IPS DF 6.9 (cell line): ENCODE measurements around the gene SORCS2.

Experiments used
- DNase-seq: peaks from one replicate; pipeline ENCODE4 v3.0.0-alpha.2; 2013; ENCODE audit warnings: low read depth, low spot score
- H3K27ac ChIP-seq: one replicate; pipeline ENCODE4 v1.5.1; 2013; ENCODE audit warnings: low read length, control low read depth
- H3K27me3 ChIP-seq: 2 replicates; pipeline ENCODE4 v1.6.1; 2013; ENCODE audit warnings: mild to moderate bottlenecking, low read length; ENCODE audit not compliant: control insufficient read depth, insufficient read depth
- H3K36me3 ChIP-seq: 2 replicates; pipeline ENCODE4 v1.6.1; 2013; ENCODE audit warnings: low read length; ENCODE audit not compliant: control insufficient read depth, insufficient read depth
- H3K4me1 ChIP-seq: 2 replicates; pipeline ENCODE4 v1.6.1; 2013; ENCODE audit warnings: low read length; ENCODE audit not compliant: control insufficient read depth, insufficient read depth
- H3K4me3 ChIP-seq: 2 replicates; pipeline ENCODE4 v1.5.1; 2013; ENCODE audit warnings: mild to moderate bottlenecking, low read length
- H3K9me3 ChIP-seq: 2 replicates; pipeline ENCODE4 v1.6.1; 2013; ENCODE audit warnings: low read length, inconsistent platforms; ENCODE audit not compliant: control insufficient read depth, insufficient read depth
- WGBS: extraction: QIAGEN DNeasy Blood & Tissue Kit; methylation state at CpG from one replicate; pipeline ENCODE4 v1.1.7; 2013; ENCODE audit warnings: mixed read lengths, missing lambda C conversion rate; ENCODE audit not compliant: insufficient read length, insufficient coverage; 5-methylcytosine and 5-hydroxymethylcytosine counted together

SORCS2 gene

GRCh38 chr4:7714738-7715137 lies 522.4 kb downstream of the SORCS2 start:
- no peak overlapping the region for H3K27ac ChIP-seq
- peaks cover 2% of the 10 kb centered on the region; the same call in 1 of the 2 replicates for H3K27me3 ChIP-seq
- no CpG with 5 or more reads among the region's 1 CpG for WGBS
- DNase-seq, result no peak
- peaks cover 2% of the 10 kb centered on the region; the same call in 1 of the 2 replicates for H3K4me1 ChIP-seq
- H3K36me3 ChIP-seq, result no peaks in the 10 kb centered on the region
- H3K9me3 ChIP-seq, result no peaks in the 10 kb centered on the region
- no peak overlapping the region for H3K4me3 ChIP-seq

- Histone ChIP-seq H3K4me1 (peaks cover 2% of the 10 kb centered on the region; the same call in 1 of the 2 replicates), H3K27ac (no peak overlapping the region), H3K27me3 (peaks cover 2% of the 10 kb centered on the region; the same call in 1 of the 2 replicates), H3K4me3 (no peak overlapping the region), H3K9me3 (no peaks in the 10 kb centered on the region), H3K36me3 (no peaks in the 10 kb centered on the region)
- WGBS, result no CpG with 5 or more reads among the region's 11 CpGs
- no peak for DNase-seq
These were observed 523.1 kb downstream of the SORCS2 start for GRCh38 chr4:7715271-7716009.

GRCh38 chr4:7716010-7716721 lies 523.8 kb downstream of the SORCS2 start:
- DNase-seq, result no peak
- Histone ChIP-seq H3K4me1 (peaks cover 2% of the 10 kb centered on the region; the same call in 1 of the 2 replicates), H3K36me3 (no peaks in the 10 kb centered on the region), H3K27ac (no peak overlapping the region), H3K9me3 (no peaks in the 10 kb centered on the region), H3K27me3 (peaks cover 2% of the 10 kb centered on the region; the same call in 1 of the 2 replicates), H3K4me3 (no peak overlapping the region)
- 100% methylated on average over 2 of the region's 6 CpGs for WGBS

- no peak overlapping the region for H3K27ac ChIP-seq
- no peak for DNase-seq
- H3K27me3 ChIP-seq, result peaks cover 2% of the 10 kb centered on the region; the same call in 1 of the 2 replicates
- WGBS, result no CpG with 5 or more reads among the region's 11 CpGs
- H3K4me3 ChIP-seq, result no peak overlapping the region
- no peaks in the 10 kb centered on the region for H3K36me3 ChIP-seq
- H3K4me1 ChIP-seq, result peaks cover 2% of the 10 kb centered on the region; the same call in 1 of the 2 replicates
- no peaks in the 10 kb centered on the region for H3K9me3 ChIP-seq
These were observed 524.8 kb downstream of the SORCS2 start for GRCh38 chr4:7717161-7717560.

GRCh38 chr4:7717946-7718490 lies 525.7 kb downstream of the SORCS2 start:
- Histone ChIP-seq H3K27me3 (peaks cover 2% of the 10 kb centered on the region; the same call in 1 of the 2 replicates), H3K27ac (no peak overlapping the region), H3K36me3 (no peaks in the 10 kb centered on the region), H3K4me3 (no peak overlapping the region), H3K9me3 (no peaks in the 10 kb centered on the region), H3K4me1 (peaks cover 2% of the 10 kb centered on the region; the same call in 1 of the 2 replicates)
- no CpG with 5 or more reads among the region's 24 CpGs for WGBS
- DNase-seq, result no peak

GRCh38 chr4:7719354-7720174 lies 527.2 kb downstream of the SORCS2 start:
- no peak for DNase-seq
- Histone ChIP-seq H3K4me1 (no peaks in the 10 kb centered on the region; the same call in 1 of the 2 replicates), H3K27ac (no peak overlapping the region), H3K27me3 (peaks cover 2% of the 10 kb centered on the region; the same call in 1 of the 2 replicates), H3K36me3 (no peaks in the 10 kb centered on the region), H3K4me3 (no peak overlapping the region), H3K9me3 (no peaks in the 10 kb centered on the region)
- no CpG with 5 or more reads among the region's 33 CpGs for WGBS

- WGBS, result no CpG with 5 or more reads among the region's 13 CpGs
- Histone ChIP-seq H3K27me3 (peaks cover 2% of the 10 kb centered on the region; the same call in 1 of the 2 replicates), H3K9me3 (no peaks in the 10 kb centered on the region), H3K4me1 (no peaks in the 10 kb centered on the region; the same call in 1 of the 2 replicates), H3K27ac (no peak overlapping the region), H3K4me3 (no peak overlapping the region), H3K36me3 (no peaks in the 10 kb centered on the region)
- DNase-seq, result no peak
These were observed 529.7 kb downstream of the SORCS2 start for GRCh38 chr4:7721984-7722551.

- H3K4me3 ChIP-seq, result no peak overlapping the region
- peaks cover 2% of the 10 kb centered on the region; the same call in 1 of the 2 replicates for H3K27me3 ChIP-seq
- no peaks in the 10 kb centered on the region for H3K36me3 ChIP-seq
- WGBS, result no CpG with 5 or more reads among the region's 22 CpGs
- H3K27ac ChIP-seq, result no peak overlapping the region
- no peaks in the 10 kb centered on the region for H3K9me3 ChIP-seq
- no peaks in the 10 kb centered on the region; the same call in 1 of the 2 replicates for H3K4me1 ChIP-seq
- no peak for DNase-seq
These were observed 530.5 kb downstream of the SORCS2 start for GRCh38 chr4:7722766-7723387.

- Histone ChIP-seq H3K9me3 (no peaks in the 10 kb centered on the region), H3K27me3 (peaks cover 2% of the 10 kb centered on the region; the same call in 1 of the 2 replicates), H3K4me3 (no peak overlapping the region), H3K4me1 (no peaks in the 10 kb centered on the region; the same call in 1 of the 2 replicates), H3K27ac (no peak overlapping the region), H3K36me3 (no peaks in the 10 kb centered on the region)
- no peak for DNase-seq
- no CpG with 5 or more reads among the region's 16 CpGs for WGBS
These were observed 531.3 kb downstream of the SORCS2 start for GRCh38 chr4:7723625-7724024.
